Cardiac muscle cell (in vitro differentiated cells and primary cell): ENCODE measurements around the gene GADD45A. TPM values are rescaled to one million over a fixed set of nuclear protein-coding genes. Genes with fewer than 3 reads are reported as not detected.
A peak's percentile ranks its signal among the peaks of the same experiment; 100 is the strongest.

ENCODE experiments used
- DNase-seq, 2 donors: peaks; one replicate each; pipeline versions ENCODE4 v3.0.0 to v3.0.0-alpha.2; 2010 to 2017; ENCODE audit warnings: low read depth in 1 of 2, low spot score in 1 of 2
- H3K27ac ChIP-seq: fragments of 200-600 bp; sonication (generic); 2 replicates; pipeline ENCODE4 v1.5.1; 2016
- H3K27me3 ChIP-seq: fragments of 200-600 bp; sonication (generic); 2 replicates; pipeline ENCODE4 v1.6.0; 2016; ENCODE audit warnings: control low read depth
- H3K36me3 ChIP-seq: fragments of 200-600 bp; sonication (generic); 2 replicates; pipeline ENCODE4 v1.5.1; 2016; ENCODE audit warnings: control low read depth
- H3K4me1 ChIP-seq: fragments of 200-600 bp; sonication (generic); 2 replicates; pipeline ENCODE4 v1.8.1; 2017; ENCODE audit warnings: low read depth, mild to moderate bottlenecking, mixed run types
- H3K4me3 ChIP-seq: fragments of 200-600 bp; sonication (generic); 2 replicates; pipeline ENCODE4 v1.5.1; 2016; ENCODE audit warnings: mild to moderate bottlenecking
- H3K9me3 ChIP-seq: fragments of 200-600 bp; sonication (generic); 2 replicates; pipeline ENCODE4 v1.5.1; 2017; ENCODE audit warnings: low read depth, mild to moderate bottlenecking, control low read depth
- polyA plus RNA-seq: library from polyadenylated mRNA; unstranded; fragments of >200 nt; fragmentation: Nextera tagmentation; extraction: Ambion mirVana; gene quantifications from 2 replicates; pipeline ENCODE4 v1.2.1, GENCODE V29; 2016
- total RNA-seq: library from RNA; depleted of rRNA; stranded (reverse); fragments of >200 nt; gene quantifications from 2 replicates; pipeline ENCODE4 v1.2.3, GENCODE V29; 2016
- TF ChIP-seq, protein P1 (sequence below): IDR thresholded peaks from 2 replicates; pipeline ENCODE4 v1.5.1; 2012; ENCODE audit warnings: low read depth, mild to moderate bottlenecking, low read length

Gene GADD45A
- total and polyA plus RNA-seq, 2 experiments from 2014 or later: 84.2 to 112 TPM

DNA sequence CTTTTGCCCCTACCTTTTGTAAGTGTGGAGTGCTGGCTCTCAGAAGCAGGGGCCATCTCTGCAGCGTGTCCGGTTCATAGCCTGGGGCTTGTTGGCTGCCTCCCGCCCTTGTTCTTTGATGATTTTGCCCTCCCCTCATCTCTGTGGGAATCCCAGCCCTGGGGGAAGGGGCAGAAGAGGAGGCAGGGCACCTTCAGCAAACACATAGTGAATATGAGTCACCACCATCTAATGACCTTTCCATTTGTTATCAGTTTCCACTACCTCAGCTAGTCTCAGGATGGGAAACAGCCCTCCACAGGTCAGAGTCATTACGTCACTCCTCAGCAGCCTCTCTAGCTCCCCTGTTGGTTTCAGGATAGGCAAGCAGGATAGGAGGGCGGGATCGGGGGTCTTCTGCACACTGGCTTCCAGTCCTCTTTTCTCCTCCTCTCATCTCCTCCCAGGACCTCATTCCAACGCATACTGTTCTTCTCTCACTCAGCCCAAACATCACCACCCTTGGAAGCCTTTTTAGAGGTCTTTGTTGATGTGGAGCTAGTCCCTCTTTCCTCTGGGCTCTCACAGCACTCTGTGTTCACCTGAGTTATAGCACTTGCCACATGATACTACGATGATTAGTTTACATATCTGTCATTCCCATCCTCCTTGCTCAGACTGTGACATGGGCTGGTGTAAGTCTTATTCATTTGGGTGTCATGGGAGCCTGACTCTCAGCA is 15.8 kb downstream of the GADD45A start:
- no peak overlapping the region for H3K4me3 ChIP-seq
- DNase-seq: peak; percentile 61 to 73
- H3K27me3 ChIP-seq: no peaks in the 10 kb centered on the region
- H3K4me1 ChIP-seq: peaks cover 13% of the 10 kb centered on the region
- peak overlapping the region; percentile 85 for H3K27ac ChIP-seq
- TF ChIP-seq, protein P1, sequence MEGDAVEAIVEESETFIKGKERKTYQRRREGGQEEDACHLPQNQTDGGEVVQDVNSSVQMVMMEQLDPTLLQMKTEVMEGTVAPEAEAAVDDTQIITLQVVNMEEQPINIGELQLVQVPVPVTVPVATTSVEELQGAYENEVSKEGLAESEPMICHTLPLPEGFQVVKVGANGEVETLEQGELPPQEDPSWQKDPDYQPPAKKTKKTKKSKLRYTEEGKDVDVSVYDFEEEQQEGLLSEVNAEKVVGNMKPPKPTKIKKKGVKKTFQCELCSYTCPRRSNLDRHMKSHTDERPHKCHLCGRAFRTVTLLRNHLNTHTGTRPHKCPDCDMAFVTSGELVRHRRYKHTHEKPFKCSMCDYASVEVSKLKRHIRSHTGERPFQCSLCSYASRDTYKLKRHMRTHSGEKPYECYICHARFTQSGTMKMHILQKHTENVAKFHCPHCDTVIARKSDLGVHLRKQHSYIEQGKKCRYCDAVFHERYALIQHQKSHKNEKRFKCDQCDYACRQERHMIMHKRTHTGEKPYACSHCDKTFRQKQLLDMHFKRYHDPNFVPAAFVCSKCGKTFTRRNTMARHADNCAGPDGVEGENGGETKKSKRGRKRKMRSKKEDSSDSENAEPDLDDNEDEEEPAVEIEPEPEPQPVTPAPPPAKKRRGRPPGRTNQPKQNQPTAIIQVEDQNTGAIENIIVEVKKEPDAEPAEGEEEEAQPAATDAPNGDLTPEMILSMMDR: peak; percentile 17
- H3K36me3 ChIP-seq: peaks cover 6% of the 10 kb centered on the region
- no peaks in the 10 kb centered on the region for H3K9me3 ChIP-seq

DNA sequence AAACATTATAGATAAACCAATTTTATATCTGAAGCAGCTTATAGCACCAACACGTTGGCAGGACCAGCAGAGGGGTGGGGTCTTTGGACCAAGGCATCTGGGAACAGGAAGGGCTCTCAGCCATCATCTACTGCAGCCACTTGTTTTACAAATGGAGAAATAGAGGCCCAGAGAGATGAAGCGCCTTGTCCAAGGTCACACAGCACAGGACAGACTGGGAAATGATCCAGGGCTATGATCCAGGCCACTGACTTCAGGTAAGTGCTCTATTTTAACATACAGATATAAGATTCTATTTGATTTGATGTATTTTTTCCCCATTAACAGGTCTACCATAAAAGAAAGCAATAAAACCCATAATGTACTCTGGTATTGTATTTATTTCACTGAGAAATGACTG is 16.9 kb downstream of the GADD45A start:
- Histone ChIP-seq H3K4me1 (peaks cover 18% of the 10 kb centered on the region), H3K27me3 (no peaks in the 10 kb centered on the region), H3K27ac (no peak overlapping the region), H3K9me3 (no peaks in the 10 kb centered on the region), H3K4me3 (no peak overlapping the region), H3K36me3 (peaks cover 6% of the 10 kb centered on the region)
- TF ChIP-seq, protein P1: no peak
- DNase-seq: no peak

DNA sequence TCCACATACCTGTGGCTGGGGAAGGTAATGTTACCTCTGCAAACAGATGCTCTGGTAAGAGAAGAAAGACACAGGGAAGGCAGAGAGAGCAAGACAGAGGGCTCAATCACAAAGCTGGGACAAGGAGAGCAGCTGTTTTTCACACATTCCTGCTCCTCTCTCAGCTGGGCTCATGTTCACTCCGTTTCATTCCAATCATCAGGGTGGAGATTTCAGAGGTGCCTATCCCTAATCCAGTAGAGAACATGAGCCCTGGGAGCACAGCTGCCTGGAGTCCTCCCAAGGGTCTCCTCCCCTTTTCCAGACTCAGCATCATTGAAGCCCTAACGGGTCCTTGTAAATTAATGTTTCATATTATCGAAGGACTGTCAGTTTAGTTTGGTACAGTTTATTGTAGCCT is 19.4 kb downstream of the GADD45A start:
- no peak overlapping the region for H3K27ac ChIP-seq
- no peaks in the 10 kb centered on the region for H3K9me3 ChIP-seq
- H3K36me3 ChIP-seq: peaks cover 6% of the 10 kb centered on the region
- TF ChIP-seq, protein P1: no peak
- no peaks in the 10 kb centered on the region for H3K27me3 ChIP-seq
- no peak overlapping the region for H3K4me3 ChIP-seq
- peaks cover 18% of the 10 kb centered on the region for H3K4me1 ChIP-seq
- DNase-seq: no peak

DNA sequence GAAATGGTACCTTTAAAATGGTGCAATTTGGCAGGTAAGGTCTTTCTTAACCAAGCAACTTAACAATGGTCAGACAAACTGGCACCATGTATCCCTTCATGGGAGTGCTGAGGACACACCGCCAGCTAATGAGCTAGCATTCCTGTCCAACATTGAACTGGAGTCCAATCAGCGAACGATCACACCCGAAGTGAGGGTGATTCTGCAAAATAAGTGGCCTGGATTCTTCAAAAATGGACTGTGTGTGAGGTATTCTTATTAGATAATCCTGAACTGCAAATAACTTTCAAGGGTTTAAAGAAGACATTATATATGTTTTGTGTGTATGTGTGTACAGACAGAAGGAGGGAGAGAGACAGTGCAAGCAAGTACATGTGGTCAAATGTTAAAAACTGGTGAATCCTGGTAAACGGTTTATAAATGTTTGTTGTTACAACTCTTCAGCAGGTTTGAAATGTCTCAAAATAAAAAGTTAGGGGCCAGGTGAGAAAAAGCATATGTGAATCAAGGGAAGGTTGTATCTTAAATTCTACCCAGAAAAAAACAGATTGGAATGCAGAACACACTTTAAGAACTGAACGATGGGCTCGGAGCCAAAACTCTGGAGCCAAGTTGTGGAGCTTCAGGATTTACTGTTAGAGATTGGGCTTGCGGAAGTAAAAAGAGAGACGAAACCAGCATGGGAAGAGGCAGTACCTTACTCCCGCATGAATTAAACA is 20.9 kb downstream of the GADD45A start:
- Histone ChIP-seq H3K4me3 (no peak overlapping the region), H3K27ac (no peak overlapping the region), H3K9me3 (no peaks in the 10 kb centered on the region), H3K27me3 (no peaks in the 10 kb centered on the region), H3K36me3 (peaks cover 6% of the 10 kb centered on the region), H3K4me1 (peaks cover 10% of the 10 kb centered on the region)
- peak in 1 of 2 donors; percentile 65 for DNase-seq
- TF ChIP-seq, protein P1: no peak

DNA sequence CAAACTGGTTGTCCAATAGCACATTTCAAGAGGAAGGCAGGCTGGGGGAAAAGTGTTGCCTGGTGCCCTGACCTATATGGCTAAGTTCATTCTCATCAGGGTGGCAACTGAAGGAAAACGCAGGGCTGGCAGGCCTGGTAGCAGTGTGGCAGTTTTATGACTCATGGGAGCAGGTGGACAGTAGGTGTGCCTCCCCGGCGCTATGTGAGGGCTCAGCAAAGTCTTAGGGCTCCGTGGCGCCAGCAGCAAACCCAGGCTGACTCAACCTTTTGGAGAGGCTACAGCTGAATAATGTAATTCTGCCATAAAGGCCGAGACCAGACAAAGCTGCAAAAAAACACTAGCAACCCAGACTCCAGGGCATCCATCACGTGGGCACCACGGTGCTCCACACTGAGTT is 23.6 kb downstream of the GADD45A start:
- H3K27ac ChIP-seq: no peak overlapping the region
- peaks cover 16% of the 10 kb centered on the region for H3K4me1 ChIP-seq
- TF ChIP-seq, protein P1: no peak
- H3K9me3 ChIP-seq: no peaks in the 10 kb centered on the region
- no peaks in the 10 kb centered on the region for H3K27me3 ChIP-seq
- no peak overlapping the region for H3K4me3 ChIP-seq
- H3K36me3 ChIP-seq: peaks cover 6% of the 10 kb centered on the region
- DNase-seq: no peak
